GM21423 (cell line): ENCODE data around the gene FMNL2.

Experiments
- ATAC-seq: cut with Tn5 transposase; IDR thresholded peaks from one replicate; pipeline ENCODE4 v1.9.1; 2021; ENCODE audit warnings: mild to moderate bottlenecking, moderate library complexity; ENCODE audit not compliant: unreplicated experiment

FMNL2 gene

GRCh38 chr2:152632736-152633135, 297.8 kb downstream of the FMNL2 start:
- ATAC-seq = no peak

- peak; percentile 69 for ATAC-seq
These were observed 300.8 kb downstream of the FMNL2 start for GRCh38 chr2:152635635-152636298.

- no peak for ATAC-seq
These were observed 302.3 kb downstream of the FMNL2 start for GRCh38 chr2:152637251-152637650.

GRCh38 chr2:152638056-152638455, 303.1 kb downstream of the FMNL2 start:
- no peak for ATAC-seq

GRCh38 chr2:152638590-152638989, 303.6 kb downstream of the FMNL2 start:
- ATAC-seq = no peak

- no peak for ATAC-seq
These were observed 309.4 kb downstream of the FMNL2 start for GRCh38 chr2:152644189-152644873.

GRCh38 chr2:152646264-152646663, 311.3 kb downstream of the FMNL2 start:
- ATAC-seq = no peak

GRCh38 chr2:152646775-152647174, 311.8 kb downstream of the FMNL2 start:
- ATAC-seq = no peak

GRCh38 chr2:152647552-152647951, 312.6 kb downstream of the FMNL2 start:
- ATAC-seq = no peak

GRCh38 chr2:152648336-152648735, 313.4 kb downstream of the FMNL2 start:
- ATAC-seq = no peak

- ATAC-seq = no peak
These were observed 315.0 kb downstream of the FMNL2 start for GRCh38 chr2:152649997-152650396.

- ATAC-seq = no peak
These were observed 315.9 kb downstream of the FMNL2 start for GRCh38 chr2:152650768-152651371.

GRCh38 chr2:152651834-152652233, 316.9 kb downstream of the FMNL2 start:
- no peak for ATAC-seq

- no peak for ATAC-seq
These were observed 320.9 kb downstream of the FMNL2 start for GRCh38 chr2:152655880-152656279.

- peak; percentile 64 for ATAC-seq
These were observed 322.1 kb downstream of the FMNL2 start for GRCh38 chr2:152657043-152657442.

GRCh38 chr2:152658221-152658620, 323.2 kb downstream of the FMNL2 start:
- ATAC-seq = no peak

- no peak for ATAC-seq
These were observed 326.1 kb downstream of the FMNL2 start for GRCh38 chr2:152661076-152661475.

- ATAC-seq = no peak
These were observed 329.8 kb downstream of the FMNL2 start for GRCh38 chr2:152664725-152665124.

GRCh38 chr2:152674334-152674733, 339.4 kb downstream of the FMNL2 start:
- no peak for ATAC-seq

- ATAC-seq = no peak
These were observed 341.5 kb downstream of the FMNL2 start for GRCh38 chr2:152676461-152676860.

- no peak for ATAC-seq
These were observed 343.8 kb downstream of the FMNL2 start for GRCh38 chr2:152678808-152679207.

- ATAC-seq = no peak
These were observed 347.7 kb downstream of the FMNL2 start for GRCh38 chr2:152682663-152683062.
